DMS 273 treated with DMSO at 0.1 percent for 48 hours (cell line): Measurements from ENCODE around the gene CAMK4.

Experiments used
- DNase-seq: peaks from one replicate; lab custom pipeline; 2025; lab: John Stamatoyannopoulos, UW

CAMK4 gene

GRCh38 chr5:111229221-111229835 is 5.1 kb downstream of the CAMK4 start:
- DNase-seq, result no peak

GRCh38 chr5:111229871-111230810 is 6.0 kb downstream of the CAMK4 start:
- no peak for DNase-seq

- no peak for DNase-seq
These were observed 6.9 kb downstream of the CAMK4 start for GRCh38 chr5:111231119-111231518.

GRCh38 chr5:111232311-111233051 is 8.3 kb downstream of the CAMK4 start:
- DNase-seq, result no peak

- DNase-seq, result no peak
These were observed 8.8 kb downstream of the CAMK4 start for GRCh38 chr5:111233052-111233374.

GRCh38 chr5:111234125-111234524 is 9.9 kb downstream of the CAMK4 start:
- no peak for DNase-seq

GRCh38 chr5:111235635-111236034 is 11.5 kb downstream of the CAMK4 start:
- DNase-seq, result no peak

- DNase-seq, result no peak
These were observed 12.2 kb downstream of the CAMK4 start for GRCh38 chr5:111236348-111236747.

- no peak for DNase-seq
These were observed 12.8 kb downstream of the CAMK4 start for GRCh38 chr5:111236995-111237394.

GRCh38 chr5:111237470-111237869 is 13.3 kb downstream of the CAMK4 start:
- DNase-seq, result no peak

- no peak for DNase-seq
These were observed 14.4 kb downstream of the CAMK4 start for GRCh38 chr5:111238431-111239225.

GRCh38 chr5:111241696-111242095 is 17.5 kb downstream of the CAMK4 start:
- DNase-seq, result no peak

GRCh38 chr5:111242606-111243005 is 18.4 kb downstream of the CAMK4 start:
- DNase-seq, result no peak

- DNase-seq, result no peak
These were observed 19.1 kb downstream of the CAMK4 start for GRCh38 chr5:111243318-111243717.

- no peak for DNase-seq
These were observed 21.5 kb downstream of the CAMK4 start for GRCh38 chr5:111245654-111246053.

GRCh38 chr5:111246459-111246858 is 22.3 kb downstream of the CAMK4 start:
- no peak for DNase-seq

GRCh38 chr5:111248571-111248970 is 24.4 kb downstream of the CAMK4 start:
- DNase-seq, result no peak

- no peak for DNase-seq
These were observed 27.7 kb downstream of the CAMK4 start for GRCh38 chr5:111251921-111252320.

GRCh38 chr5:111252799-111253545 is 28.8 kb downstream of the CAMK4 start:
- DNase-seq, result peak; percentile 37

GRCh38 chr5:111254613-111255012 is 30.4 kb downstream of the CAMK4 start:
- DNase-seq, result peak; percentile 55

GRCh38 chr5:111255169-111255568 is 31.0 kb downstream of the CAMK4 start:
- DNase-seq, result no peak
